Measurements from ENCODE around the gene RPUSD1.
"Not testable (repeated sequence)": the region's sequence is repeated elsewhere in the genome, so short reads cannot be mapped to it uniquely, and the experiment has no call there.

The RPUSD1 gene

GRCh38 chr16:768428-768827 lies 19.8 kb downstream of the RPUSD1 start:
- DNase-seq (ENCODE audit: extremely low read depth in 1 of 2, low read depth in 1 of 2), result no peak

GRCh38 chr16:767743-768235 lies 20.4 kb downstream of the RPUSD1 start:
- DNase-seq (ENCODE audit: extremely low read depth in 1 of 2, low read depth in 1 of 2), result no peak

- DNase-seq (ENCODE audit: extremely low read depth in 1 of 2, low read depth in 1 of 2), result no peak
These were observed 21.2 kb downstream of the RPUSD1 start for GRCh38 chr16:766820-767640.

- DNase-seq (ENCODE audit: extremely low read depth in 1 of 2, low read depth in 1 of 2), result no peak
These were observed 22.0 kb downstream of the RPUSD1 start for GRCh38 chr16:766008-766819.

GRCh38 chr16:765488-765865 lies 22.7 kb downstream of the RPUSD1 start:
- no peak for DNase-seq (ENCODE audit: extremely low read depth in 1 of 2, low read depth in 1 of 2)

- DNase-seq (ENCODE audit: extremely low read depth in 1 of 2, low read depth in 1 of 2), result no peak
These were observed 23.2 kb downstream of the RPUSD1 start for GRCh38 chr16:764848-765487.

- no peak for DNase-seq (ENCODE audit: extremely low read depth in 1 of 2, low read depth in 1 of 2)
These were observed 23.9 kb downstream of the RPUSD1 start for GRCh38 chr16:764184-764750.

- DNase-seq (ENCODE audit: extremely low read depth in 1 of 2, low read depth in 1 of 2), result no peak
These were observed 24.6 kb downstream of the RPUSD1 start for GRCh38 chr16:763369-764183.

GRCh38 chr16:762595-763268 lies 25.4 kb downstream of the RPUSD1 start:
- no peak for DNase-seq (ENCODE audit: extremely low read depth in 1 of 2, low read depth in 1 of 2)

- no peak for DNase-seq (ENCODE audit: extremely low read depth in 1 of 2, low read depth in 1 of 2)
These were observed 26.3 kb downstream of the RPUSD1 start for GRCh38 chr16:761625-762513.

GRCh38 chr16:760545-761343 lies 27.4 kb downstream of the RPUSD1 start, which contains the start of gene MSLN:
TSS of gene MSLN (plus strand) at chr16:760734. CDS start at chr16:762681, 1,947 bp downstream.
- DNase-seq (ENCODE audit: extremely low read depth in 1 of 2, low read depth in 1 of 2), result no peak

GRCh38 chr16:760065-760464 lies 28.1 kb downstream of the RPUSD1 start:
- no peak for DNase-seq (ENCODE audit: extremely low read depth in 1 of 2, low read depth in 1 of 2)

GRCh38 chr16:759110-759910 lies 28.9 kb downstream of the RPUSD1 start:
- no peak for DNase-seq (ENCODE audit: extremely low read depth in 1 of 2, low read depth in 1 of 2)

- no peak for DNase-seq (ENCODE audit: extremely low read depth in 1 of 2, low read depth in 1 of 2)
These were observed 31.8 kb downstream of the RPUSD1 start for GRCh38 chr16:756428-756827.

GRCh38 chr16:754656-755055 lies 33.5 kb downstream of the RPUSD1 start:
- DNase-seq (ENCODE audit: extremely low read depth in 1 of 2, low read depth in 1 of 2), result no peak

- not testable (repeated sequence) for DNase-seq (ENCODE audit: extremely low read depth in 1 of 2, low read depth in 1 of 2)
These were observed 34.0 kb downstream of the RPUSD1 start for GRCh38 chr16:754121-754607.

- DNase-seq (ENCODE audit: extremely low read depth in 1 of 2, low read depth in 1 of 2), result no peak
These were observed 36.2 kb downstream of the RPUSD1 start for GRCh38 chr16:752007-752312.
